ENCODE measurements around the gene CCDC117.

CCDC117 gene

DNA sequence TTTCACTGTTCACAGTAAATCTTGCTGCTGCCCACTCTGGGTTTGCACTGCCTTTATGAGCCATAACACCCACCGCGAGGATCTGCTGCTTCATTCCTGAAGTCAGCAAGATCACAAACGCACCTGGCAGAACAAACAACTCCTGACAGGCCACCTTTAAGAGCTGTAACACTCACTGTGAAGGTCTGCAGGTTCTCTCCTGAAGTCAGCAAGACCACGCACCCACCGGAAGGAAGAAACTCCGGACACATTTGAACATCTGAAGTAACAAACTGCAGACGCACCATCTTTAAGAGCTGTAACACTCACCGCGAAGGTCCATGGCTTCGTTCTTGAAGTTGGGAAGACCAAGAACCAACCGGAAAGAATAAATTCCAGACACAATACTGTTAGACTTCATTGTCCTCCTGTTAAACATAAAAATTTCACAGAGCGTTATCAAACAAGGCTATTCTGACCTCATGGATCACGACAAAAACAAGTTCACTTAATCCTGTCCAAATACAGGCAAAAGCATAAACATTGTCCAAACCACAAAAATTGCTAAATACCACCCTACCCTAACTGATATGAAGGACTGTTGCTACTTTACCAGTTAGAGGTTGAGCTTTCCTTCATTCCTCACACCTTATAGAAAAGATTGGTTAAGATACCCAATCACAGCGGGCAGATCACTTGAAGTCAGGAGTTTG lies 3.0 kb upstream of the CCDC117 start:
- no peak for DNase-seq (ENCODE audit: low read depth)

DNA sequence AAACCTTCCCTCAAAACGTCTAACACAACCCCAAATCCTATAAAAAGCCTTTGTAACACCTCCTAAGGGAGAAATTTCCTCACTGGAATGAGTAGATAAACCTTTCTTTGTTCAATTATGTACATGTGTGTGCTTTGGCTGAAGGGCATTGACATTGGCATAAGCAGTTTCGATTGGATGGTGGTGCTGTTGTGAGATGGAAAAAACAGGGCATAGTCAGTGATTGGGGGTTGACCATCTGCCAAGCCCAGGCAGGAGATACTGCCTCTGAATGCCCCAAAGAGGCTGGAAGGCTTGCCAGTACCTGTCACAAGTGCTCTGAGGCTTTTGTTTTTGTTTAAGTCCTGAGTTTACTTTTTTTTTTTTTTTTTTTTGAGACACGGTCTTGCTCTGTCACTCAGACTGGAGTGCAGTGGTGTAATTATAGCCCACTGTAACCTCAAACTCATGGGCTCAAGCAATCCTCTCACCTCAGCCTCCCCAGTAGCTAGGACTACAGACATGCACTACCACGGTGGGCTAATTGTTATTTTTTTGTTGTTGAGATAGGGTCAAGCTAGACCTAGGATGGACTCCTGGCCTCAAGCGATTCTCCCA lies 1.2 kb upstream of the CCDC117 start:
- DNase-seq (ENCODE audit: low read depth), result no peak

DNA sequence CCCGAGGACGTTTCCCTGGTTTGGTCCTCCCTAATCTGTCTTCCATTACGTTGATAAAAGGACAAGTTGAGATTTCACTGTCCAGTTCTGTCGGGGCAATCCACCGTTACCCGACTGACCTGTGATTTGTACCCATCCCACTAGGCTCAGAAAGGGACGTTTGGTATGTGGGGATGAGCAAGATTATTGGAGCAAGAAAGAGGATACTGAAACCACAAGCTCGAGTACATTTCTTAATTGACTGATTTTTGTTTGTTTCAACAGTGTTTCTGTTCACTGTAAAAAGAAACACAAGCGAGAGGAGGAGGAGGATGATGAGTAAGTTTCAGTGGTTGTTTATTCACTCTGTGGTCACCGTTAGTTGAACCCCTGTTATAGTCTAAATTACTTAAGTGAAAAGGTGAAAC lies 969 bp downstream of the CCDC117 start:
- no peak for DNase-seq (ENCODE audit: low read depth)

DNA sequence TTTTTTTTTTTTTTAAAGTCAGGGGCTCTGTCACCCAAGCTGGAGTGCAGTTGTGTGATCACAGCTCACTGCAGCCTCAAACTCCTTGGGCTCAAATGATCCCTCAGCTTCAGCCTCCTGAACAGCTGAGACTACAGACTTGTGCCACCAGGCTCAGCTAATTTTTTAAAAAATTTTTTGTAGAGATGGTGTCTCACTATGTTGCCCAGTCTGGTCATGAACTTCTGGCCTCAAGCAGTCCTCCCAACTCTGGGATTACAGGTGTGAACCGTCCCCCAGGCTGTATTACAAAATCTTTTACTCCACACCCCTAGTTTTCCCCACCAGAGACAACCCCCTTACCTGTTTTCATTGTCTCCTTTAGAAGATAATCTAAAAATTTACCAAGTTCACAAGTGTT lies 1.9 kb downstream of the CCDC117 start:
- no peak for DNase-seq (ENCODE audit: low read depth)

DNA sequence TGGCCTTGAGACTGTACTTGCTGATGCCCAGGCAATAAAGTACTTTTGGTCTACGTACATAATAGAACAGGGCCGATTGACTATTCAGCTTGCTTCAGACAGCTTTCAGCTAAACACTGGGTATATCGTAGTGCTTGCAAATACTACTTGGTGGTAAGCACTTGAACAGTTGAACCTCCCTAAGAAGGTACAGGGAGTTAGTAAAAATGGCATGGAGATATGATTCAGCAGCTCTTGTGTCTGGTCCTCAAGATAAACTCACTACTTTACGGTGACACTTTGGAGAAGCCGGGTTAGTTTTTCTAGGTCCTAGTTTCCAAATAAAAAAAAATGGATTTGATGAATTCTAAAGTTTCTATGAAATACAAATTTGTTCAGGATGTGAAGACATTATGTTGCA lies 7.3 kb downstream of the CCDC117 start:
- DNase-seq (ENCODE audit: low read depth), result no peak

DNA sequence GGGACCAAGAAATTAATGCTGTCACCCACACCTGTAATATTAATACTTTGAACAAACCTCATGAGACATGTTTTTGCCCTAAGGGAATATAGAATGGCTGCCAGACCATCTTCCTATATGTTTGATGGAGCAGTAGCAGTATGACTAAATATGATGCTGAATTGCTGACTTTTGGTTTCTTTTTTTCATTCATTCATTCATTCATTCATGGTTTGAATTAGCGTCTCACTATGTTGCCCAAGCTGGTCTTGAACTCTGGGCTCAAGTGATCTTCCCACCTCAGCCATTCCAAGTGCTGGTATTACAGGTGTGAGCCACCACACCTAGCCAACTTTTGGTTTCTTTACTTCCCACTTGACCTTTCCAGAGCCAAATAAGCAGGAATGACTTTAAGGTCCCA lies 7.8 kb downstream of the CCDC117 start:
- DNase-seq (ENCODE audit: low read depth), result no peak

DNA sequence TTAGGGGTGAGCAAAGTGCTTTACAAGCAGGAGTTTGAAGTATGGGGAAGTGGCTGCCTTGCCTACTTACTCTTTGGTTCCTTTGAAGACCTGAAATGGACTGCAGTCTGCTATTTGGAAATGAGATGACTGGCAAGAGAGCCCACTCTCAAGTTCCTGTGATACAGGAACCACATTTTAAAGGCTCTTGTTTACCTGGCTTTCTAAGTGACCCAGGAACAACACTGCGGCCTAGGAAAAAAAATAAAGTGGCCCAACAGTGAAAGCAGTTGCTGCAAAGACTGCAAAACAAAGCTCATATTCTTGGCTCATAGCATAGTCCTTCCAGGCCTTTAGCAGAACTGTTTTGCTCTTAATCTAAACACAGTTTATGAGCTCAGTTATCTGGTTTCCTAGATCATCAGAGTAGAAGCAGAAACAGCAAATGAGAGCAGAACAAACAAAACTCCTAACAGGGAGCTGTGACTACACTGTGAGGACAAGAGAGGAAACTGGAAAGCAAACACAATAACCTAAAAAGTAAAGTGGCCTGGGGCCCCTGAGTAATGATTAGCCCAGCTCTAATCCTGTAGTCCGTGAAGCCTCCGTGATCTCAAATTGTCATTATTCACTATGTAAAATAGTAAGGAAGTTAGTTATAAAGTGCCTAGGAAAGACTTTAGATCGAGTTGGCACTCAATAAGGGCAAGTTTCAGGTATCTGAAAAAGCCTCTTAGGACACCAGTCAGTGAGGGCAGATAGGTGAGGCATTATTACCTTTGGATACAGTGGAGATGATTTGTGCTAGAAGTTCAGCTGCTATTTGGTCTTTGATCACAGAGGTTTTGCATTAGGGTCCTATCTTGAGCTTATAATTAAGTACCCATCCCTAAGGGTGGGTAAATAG lies 11.5 kb downstream of the CCDC117 start:
- no peak for DNase-seq (ENCODE audit: low read depth)

DNA sequence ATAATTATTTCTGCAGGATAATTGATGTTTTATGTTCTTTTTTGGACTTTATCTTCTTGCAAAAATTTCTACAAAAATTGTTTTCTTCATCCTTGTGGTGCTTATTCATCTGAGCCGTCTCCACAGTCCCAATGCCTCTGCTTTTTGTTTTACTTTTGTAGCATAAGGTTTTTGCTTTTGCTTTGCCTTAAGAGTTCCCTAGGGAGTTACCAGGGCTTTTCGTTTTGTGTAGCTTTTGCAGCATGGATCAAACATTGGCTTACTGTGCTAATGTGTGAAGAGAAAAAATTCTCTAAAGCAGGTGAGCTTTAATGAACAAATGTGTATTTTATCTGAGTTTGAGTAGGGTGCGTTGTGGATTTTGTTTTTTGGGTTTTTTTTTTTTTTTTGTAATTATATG lies 16.1 kb downstream of the CCDC117 start:
- no peak for DNase-seq (ENCODE audit: low read depth)

DNA sequence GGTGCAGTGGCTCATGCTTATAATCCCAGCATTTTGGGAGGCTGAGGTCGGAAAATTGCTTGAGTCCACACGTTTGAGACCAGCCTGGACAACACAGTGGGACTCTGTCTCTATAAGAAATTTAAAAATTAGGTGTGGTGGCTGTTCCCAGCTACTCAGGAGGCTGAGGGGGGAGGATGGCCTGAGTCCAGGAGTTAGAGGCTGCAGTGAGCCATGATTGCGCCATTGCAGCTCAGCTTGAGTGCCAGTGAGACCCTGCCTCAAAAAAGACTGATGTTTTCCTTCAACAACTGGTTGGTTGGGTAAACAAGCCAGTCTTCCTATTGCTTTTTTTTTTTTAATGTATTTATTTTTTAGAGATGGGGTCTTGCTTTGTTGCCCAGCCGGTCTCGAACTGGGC lies 18.6 kb downstream of the CCDC117 start:
- DNase-seq (ENCODE audit: low read depth), result no peak

DNA sequence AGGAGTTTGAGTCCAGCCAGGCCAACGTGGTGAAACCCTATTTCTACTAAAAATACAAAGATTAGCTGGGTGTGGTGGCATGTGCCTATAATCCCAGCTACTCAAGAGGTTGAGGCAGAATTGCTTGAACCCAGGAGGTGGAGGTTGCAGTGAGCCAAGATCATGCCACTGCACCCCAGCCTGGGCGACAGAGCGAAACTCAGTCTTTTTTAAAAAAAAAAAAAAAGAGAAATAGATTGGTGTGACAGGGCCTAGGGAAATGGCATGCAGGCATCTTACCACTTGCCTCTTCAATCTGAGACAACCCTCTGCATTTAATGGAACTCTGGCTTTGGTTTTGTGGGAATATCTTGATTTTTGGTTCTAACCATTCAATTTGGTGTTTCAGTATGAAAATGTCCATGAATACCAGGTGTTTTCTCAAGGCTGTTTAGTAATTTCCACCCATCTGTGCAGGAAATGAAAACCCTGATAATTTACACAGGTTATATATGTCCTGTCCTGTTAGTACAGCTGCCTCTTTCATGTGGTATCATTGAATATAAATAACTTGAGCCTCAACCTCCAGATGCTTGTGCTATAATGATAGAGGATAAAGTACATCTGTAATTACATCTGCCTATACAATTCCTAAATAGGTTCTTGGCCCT lies 19.5 kb downstream of the CCDC117 start:
- no peak for DNase-seq (ENCODE audit: low read depth)

DNA sequence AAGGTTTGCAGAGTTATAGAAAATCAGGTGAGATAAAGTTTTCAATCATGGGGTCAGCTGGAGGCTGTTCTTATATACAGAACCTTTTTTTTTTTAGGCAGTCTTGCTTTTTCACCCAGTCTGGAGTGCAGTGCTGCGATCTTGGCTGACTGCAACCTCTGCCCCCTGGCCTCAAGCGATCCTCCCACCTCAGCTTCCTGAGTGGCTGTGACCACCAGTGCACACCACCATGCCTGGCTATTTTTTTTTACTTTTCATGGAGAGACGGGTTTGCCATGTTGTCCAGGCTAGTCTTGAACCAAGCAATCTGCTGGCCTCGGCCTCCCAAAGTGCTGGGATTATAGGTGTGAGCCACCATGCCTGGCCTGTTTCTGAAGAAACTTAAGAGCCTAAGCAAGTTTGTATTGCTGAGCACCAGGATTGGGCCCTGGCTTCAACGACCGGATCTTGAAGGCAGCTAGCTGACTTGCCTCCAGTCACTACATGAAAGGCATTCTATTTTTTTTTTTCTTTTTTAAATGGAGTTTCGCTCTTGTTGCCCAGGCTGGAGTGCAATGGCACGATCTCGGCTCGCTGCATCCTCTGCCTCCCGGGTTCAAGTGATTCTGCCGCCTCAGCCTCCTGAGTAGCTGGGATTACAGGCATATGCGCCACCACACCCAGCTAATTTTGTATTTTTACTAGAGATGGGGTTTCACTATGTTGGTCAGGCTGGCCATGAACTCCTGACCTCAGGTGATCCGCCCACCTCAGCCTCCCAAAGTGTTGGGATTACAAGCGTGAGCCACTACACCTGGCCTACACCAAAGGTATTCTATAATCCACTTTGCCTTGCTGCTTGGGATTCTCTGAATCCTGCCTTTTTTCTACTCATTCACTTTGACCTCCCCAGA lies 20.2 kb downstream of the CCDC117 start:
- DNase-seq (ENCODE audit: low read depth), result no peak

DNA sequence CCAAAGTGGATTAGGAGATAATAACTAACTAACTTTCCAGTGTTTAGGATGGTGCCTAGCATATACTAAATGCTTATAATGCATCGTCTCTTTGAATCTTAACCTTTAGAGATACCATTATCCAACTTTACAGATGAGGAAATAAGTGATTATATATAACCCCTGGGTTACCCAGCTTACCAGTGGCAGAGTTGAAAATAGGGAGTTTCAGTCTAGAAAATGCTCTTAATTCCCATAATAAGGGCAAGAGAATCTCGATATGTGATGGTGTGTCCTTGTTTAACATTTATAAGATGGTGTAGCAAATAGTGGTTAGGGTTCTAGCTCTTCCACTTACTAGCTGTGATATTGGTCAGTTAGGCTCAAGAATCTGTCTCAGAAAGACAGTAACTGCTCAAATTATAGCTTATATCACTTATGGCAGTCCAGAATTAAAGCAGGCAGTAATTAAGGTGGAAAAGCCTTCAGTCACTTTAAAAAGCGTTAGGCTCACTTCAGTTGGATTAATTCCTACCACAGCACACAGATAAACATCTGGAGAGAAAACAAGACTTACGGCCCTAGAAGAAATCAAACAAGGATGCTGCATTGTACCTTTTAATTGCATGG lies 21.6 kb downstream of the CCDC117 start:
- DNase-seq (ENCODE audit: low read depth), result no peak

DNA sequence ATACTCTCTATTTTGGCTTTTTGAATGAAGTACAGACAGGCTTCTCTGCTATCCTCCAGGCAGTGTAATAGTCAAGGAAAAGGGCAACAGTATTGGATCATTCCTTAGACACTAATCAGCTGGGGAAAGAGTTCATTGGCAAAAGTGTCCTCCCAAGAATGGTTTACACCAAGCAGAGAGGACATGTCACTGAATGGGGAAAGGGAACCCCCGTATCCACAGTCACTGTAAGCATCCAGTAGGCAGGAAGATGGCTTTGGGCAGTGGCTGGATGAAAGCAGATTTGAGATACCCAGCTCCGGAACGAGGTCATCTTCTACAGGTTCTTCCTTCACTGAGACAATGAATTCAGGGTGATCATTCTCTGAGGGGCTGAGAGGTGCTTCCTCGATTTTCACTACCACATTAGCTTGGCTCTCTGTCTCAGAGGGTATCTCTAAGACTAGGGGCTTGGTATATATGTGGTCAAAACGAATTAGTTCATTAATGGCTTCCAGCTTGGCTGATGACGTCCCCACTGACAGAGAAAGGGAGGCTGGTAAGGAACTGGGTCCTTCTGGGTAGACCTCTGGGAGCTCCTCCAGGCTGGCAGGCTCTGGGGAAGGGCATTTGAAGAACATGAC lies 22.7 kb downstream of the CCDC117 start:
- no peak for DNase-seq (ENCODE audit: low read depth)

DNA sequence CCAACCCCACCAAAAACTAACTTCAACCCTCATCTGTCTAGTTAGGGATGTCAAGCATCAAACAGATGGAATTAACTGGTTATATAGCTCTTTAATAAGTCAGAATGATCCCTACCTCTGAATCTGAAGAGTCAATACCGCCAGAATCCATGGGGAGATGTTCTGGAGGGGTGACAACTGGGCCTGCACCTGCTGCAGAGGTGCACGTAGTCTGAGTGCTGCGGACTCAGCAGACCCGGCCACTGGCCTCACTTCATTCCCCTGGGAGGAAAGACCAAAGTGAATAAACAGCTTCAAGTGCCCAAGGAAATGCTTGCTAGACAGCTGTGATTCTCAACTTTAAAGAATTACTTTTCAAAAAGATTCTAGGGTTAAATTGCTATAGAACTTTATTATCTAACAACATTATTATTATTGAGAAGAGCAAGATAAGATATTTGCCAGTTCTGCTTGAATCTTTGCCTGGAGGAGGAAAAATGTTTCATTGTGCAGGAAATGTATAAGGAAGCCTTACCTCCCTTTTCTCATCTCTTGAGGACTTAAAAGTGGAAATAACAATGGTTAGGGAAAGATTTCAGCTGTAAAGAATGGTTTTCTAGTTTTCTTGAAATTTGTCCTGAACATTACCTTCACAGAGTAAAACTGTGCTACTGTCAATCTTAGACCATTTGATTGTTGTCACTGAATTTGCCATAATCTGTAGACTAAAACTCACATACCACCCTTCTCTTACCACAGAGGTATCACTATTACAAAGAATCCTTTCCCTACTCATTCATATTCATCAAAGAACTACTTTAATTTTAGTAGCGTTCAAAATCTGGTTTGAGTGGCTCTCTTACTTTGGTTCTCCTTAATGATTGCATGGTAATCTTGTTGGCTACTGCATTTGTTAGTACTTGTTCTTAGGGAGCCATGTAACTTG lies 23.7 kb downstream of the CCDC117 start:
- DNase-seq (ENCODE audit: low read depth), result no peak

DNA sequence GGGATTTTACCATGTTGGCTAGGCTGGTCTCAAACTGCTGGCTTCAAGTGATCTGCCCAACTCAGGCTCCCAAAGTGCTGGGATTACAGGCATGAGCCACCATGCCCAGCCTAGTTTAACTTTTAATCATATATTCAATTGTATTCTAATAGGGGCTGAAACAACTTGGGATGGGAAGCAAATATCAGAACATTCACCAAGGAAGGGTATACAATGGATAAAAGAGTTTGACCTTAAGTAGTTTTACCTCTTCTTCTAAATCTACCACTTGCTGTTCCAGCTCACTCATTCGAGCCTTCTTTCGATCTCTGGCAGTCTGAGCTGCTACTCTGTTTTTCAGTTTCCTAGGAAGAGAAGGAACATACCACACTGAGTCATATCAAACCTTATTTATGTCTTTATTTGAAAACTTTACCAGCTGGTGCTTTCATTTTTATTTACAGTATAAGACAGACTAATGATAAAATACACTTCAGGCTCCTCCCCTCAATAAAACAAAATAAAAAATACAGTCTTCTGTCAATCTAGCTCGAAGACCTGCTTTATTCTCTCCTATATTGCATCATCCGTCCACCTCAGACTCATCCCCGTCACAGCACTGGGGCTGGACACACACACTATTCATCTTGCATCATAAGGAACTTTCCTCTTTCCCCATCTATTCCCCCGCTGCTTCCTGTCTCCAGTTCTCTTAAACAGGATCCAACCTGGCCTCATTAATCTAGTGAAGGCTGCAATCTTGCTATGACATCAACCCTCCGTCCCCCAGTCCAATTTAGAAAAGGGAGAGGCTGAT lies 26.5 kb downstream of the CCDC117 start:
- DNase-seq (ENCODE audit: low read depth), result peak; percentile 62

DNA sequence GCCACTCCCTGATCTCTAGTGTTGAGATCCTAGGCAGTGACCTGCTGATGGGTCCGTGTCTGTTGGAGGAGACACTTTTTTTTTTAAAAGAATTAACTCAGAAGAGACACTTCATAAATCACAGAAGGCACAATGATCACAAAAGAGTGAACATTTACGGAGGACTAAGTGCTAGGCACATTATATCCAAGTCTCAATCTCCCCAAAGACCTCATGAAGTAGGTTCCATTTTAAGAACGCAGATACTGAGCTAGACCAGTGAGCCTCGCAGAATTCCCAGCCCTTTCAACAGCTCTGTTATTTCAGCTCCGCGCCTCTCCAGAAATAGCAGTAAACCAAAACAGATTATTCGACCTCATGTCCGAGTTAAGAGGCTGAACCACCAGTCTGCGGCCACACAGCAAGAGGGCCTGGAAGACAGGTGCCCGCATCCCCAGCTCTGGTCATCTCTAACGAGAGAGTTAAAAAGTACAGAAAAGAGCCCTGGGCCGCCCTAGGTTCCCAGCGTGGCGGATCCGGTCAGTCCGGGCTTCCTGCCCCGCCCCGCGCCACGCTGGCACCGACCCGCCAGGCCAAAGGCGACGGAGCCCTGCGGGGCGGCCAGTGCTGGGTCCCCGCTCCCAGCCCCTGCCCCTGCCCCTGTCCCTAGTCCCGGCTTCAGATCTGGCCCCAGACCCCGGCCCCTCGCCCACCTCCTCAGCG lies 27.3 kb downstream of the CCDC117 start:
- no peak for DNase-seq (ENCODE audit: low read depth)

DNA sequence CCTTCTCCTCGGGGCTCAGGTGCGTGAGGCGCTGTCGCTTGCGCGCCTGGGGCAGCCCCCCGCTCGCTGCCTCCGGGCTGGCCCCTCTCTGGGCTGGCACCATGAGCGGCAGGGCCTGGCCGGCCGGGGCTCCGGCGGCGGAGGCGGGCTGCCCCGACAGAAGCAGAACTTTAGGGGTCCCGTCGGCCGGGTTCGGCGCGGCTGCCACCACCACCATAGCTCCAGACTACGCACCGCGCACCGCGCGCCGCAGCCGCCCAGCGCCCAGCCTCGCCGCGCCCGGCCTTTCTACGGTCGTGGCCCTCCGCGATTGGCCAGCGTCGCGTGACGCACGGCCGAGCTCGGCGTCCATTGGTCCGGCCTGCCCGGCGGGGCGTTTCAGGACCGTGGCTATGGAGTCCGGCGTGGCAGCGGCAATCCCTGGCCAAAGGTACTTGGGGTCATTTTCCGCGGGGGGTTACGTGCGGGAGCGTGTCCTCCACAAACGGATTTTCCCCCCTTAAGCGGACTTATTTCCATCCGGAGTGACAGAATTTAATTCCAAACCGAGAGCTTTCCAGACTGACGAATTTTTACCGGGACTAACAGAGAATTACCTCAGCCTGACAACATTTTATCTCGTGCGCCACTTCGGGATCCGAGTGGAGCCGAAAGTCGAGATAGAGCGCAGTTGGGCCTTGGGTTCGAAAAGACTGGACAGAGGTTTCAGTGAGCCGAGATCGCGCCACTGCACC lies 28.0 kb downstream of the CCDC117 start, which contains the start of gene XBP1:
TSS of gene XBP1 (minus strand) at position 262 of the 734 bp plus-strand sequence.
- DNase-seq (ENCODE audit: low read depth), result peak; percentile 60
